GM12865 (cell line): Measurements from ENCODE around the gene TTC33.

Experiments
- DNase-seq: peaks from one replicate; pipeline ENCODE4 v3.0.0; 2010; ENCODE audit warnings: low read depth
- H3K4me3 ChIP-seq: 2 replicates; pipeline ENCODE4 v1.5.1; 2011; ENCODE audit warnings: mild to moderate bottlenecking, low read depth, low read length, control low read depth
- CTCF ChIP-seq: IDR thresholded peaks from 2 replicates; pipeline ENCODE4 v1.5.1; 2011; ENCODE audit warnings: low read length, control low read depth, low read depth, inconsistent platforms; ENCODE audit not compliant: insufficient read depth; ENCODE audit errors: missing control alignments

Gene TTC33

GRCh38 chr5:40554813-40555212, 200.9 kb downstream of the TTC33 start:
- H3K4me3 ChIP-seq: no peak overlapping the region
- no peak for TF ChIP-seq CTCF
- no peak for DNase-seq

- TF ChIP-seq CTCF: no peak
- DNase-seq: no peak
Observed at GRCh38 chr5:40554054-40554453, 201.7 kb downstream of the TTC33 start.

GRCh38 chr5:40552981-40553380, 202.8 kb downstream of the TTC33 start:
- no peak for TF ChIP-seq CTCF
- DNase-seq: no peak
- no peak overlapping the region for H3K4me3 ChIP-seq

More at GRCh38 chr5:40554054-40554453, 201.7 kb downstream of the TTC33 start:
- H3K4me3 ChIP-seq: no peak overlapping the region

- no peak for TF ChIP-seq CTCF
- no peak overlapping the region for H3K4me3 ChIP-seq
- DNase-seq: no peak
Observed at GRCh38 chr5:40551496-40552491, 204.0 kb downstream of the TTC33 start.

- no peak overlapping the region for H3K4me3 ChIP-seq
- no peak for TF ChIP-seq CTCF
Observed at GRCh38 chr5:40550481-40550880, 205.3 kb downstream of the TTC33 start.

GRCh38 chr5:40549616-40550015, 206.1 kb downstream of the TTC33 start:
- DNase-seq: no peak
- TF ChIP-seq CTCF: no peak

More at GRCh38 chr5:40550481-40550880, 205.3 kb downstream of the TTC33 start:
- DNase-seq: no peak

More at GRCh38 chr5:40549616-40550015, 206.1 kb downstream of the TTC33 start:
- H3K4me3 ChIP-seq: no peak overlapping the region
